PC-9 (cell line): ENCODE data around the gene NOX3. TPM values are rescaled to one million over a fixed set of nuclear protein-coding genes. Genes with fewer than 3 reads are reported as not detected.

Source experiments
- BruUV-seq: library from RNA; stranded (reverse); fragments of 400-500 nt; replicated peaks from 2 replicates; lab custom pipeline; 2021; lab: Mats Ljungman, UMichigan
- CTCF ChIA-PET: fragments of 300-600 bp; sonication (Branson Sonifier 250); formaldehyde crosslinking; loops from one replicate; lab custom pipeline; 2022; ENCODE audit warnings: antibody characterized with exemption; lab: Charles Lee
- POLR2A ChIA-PET: fragments of 300-600 bp; sonication (Branson Sonifier 250); formaldehyde crosslinking; loops from one replicate; lab custom pipeline; 2022; ENCODE audit warnings: antibody characterized with exemption; ENCODE audit not compliant: unreplicated experiment; lab: Charles Lee
- DNase-seq, 2 experiments: peaks; one replicate each; pipeline versions ENCODE4 v3.0.0 to v3.0.0-alpha.2; 2015 to 2022; ENCODE audit warnings: mixed read lengths in 1 of 2
- H2AFZ ChIP-seq: fragments of 200-600 bp; sonication (generic); 2 replicates; pipeline ENCODE4 v1.8.1; 2017; ENCODE audit warnings: antibody characterized with exemption
- H3F3A ChIP-seq: fragments of 200-600 bp; sonication (generic); 2 replicates; pipeline ENCODE4 v1.8.1; 2017; ENCODE audit warnings: antibody characterized with exemption, mild to moderate bottlenecking, low read depth; ENCODE audit not compliant: insufficient read depth
- H3K27ac ChIP-seq: fragments of 200-600 bp; sonication (generic); 2 replicates; pipeline ENCODE4 v1.6.1; 2016; ENCODE audit warnings: mixed run types
- H3K27me3 ChIP-seq: fragments of 200-600 bp; sonication (generic); 2 replicates; pipeline ENCODE4 v1.6.1; 2016; ENCODE audit warnings: low read depth, mixed run types; ENCODE audit not compliant: insufficient read depth
- H3K36me3 ChIP-seq: fragments of 200-600 bp; sonication (generic); 2 replicates; pipeline ENCODE4 v1.6.1; 2016; ENCODE audit warnings: low read depth, mixed run types
- H3K4me1 ChIP-seq: fragments of 200-600 bp; sonication (generic); replicated peaks from 2 replicates; pipeline ENCODE4 v1.6.1; 2016; ENCODE audit warnings: mixed run types; ENCODE audit not compliant: insufficient read depth
- H3K4me2 ChIP-seq: fragments of 200-600 bp; sonication (generic); 2 replicates; pipeline ENCODE4 v1.6.1; 2017; ENCODE audit warnings: mixed run types
- H3K4me3 ChIP-seq: fragments of 200-600 bp; sonication (generic); 2 replicates; pipeline ENCODE4 v1.6.1; 2016; ENCODE audit warnings: mixed run types
- H3K79me2 ChIP-seq: fragments of 200-600 bp; sonication (generic); 2 replicates; pipeline ENCODE4 v1.6.1; 2017; ENCODE audit warnings: low read depth, mixed run types
- H3K9me2 ChIP-seq: fragments of 200-600 bp; sonication (generic); 2 replicates; pipeline ENCODE4 v1.8.1; 2017; ENCODE audit warnings: mild to moderate bottlenecking; ENCODE audit not compliant: insufficient read depth
- H3K9me3 ChIP-seq: fragments of 200-600 bp; sonication (generic); 2 replicates; pipeline ENCODE4 v1.8.1; 2016; ENCODE audit warnings: low read depth; ENCODE audit not compliant: insufficient read depth
- H4K20me1 ChIP-seq: fragments of 200-600 bp; sonication (generic); 2 replicates; pipeline ENCODE4 v1.8.1; 2017; ENCODE audit not compliant: insufficient read depth
- EZH2 ChIP-seq: fragments of 200-600 bp; sonication (generic); IDR thresholded peaks from 2 replicates; pipeline ENCODE4 v1.8.0; 2017; ENCODE audit warnings: antibody characterized with exemption, low read depth
- intact Hi-C: fragments of 100-400 bp; cut with micrococcal nuclease; formaldehyde crosslinking; loops from one replicate; pipeline ENCODE4 v1.10.0; 2022; ENCODE audit not compliant: unreplicated experiment
- total RNA-seq: library from RNA; stranded (reverse); gene quantifications from 2 replicates; pipeline ENCODE4 v1.2.3, GENCODE V29; 2021
- TF ChIP-seq, protein P1 (sequence below): fragments of 200-600 bp; sonication (generic); conservative IDR thresholded peaks from 2 replicates; pipeline ENCODE4 v1.6.1; 2017; ENCODE audit warnings: mixed run types, antibody characterized with exemption, mild to moderate bottlenecking, moderate library complexity

NOX3 gene
- total RNA-seq, 1 experiment from 2014 or later = not detected

- no peaks in the 10 kb centered on the region for H3K9me2 ChIP-seq
- no peak overlapping the region for H3K4me3 ChIP-seq
- TF ChIP-seq, protein P1, sequence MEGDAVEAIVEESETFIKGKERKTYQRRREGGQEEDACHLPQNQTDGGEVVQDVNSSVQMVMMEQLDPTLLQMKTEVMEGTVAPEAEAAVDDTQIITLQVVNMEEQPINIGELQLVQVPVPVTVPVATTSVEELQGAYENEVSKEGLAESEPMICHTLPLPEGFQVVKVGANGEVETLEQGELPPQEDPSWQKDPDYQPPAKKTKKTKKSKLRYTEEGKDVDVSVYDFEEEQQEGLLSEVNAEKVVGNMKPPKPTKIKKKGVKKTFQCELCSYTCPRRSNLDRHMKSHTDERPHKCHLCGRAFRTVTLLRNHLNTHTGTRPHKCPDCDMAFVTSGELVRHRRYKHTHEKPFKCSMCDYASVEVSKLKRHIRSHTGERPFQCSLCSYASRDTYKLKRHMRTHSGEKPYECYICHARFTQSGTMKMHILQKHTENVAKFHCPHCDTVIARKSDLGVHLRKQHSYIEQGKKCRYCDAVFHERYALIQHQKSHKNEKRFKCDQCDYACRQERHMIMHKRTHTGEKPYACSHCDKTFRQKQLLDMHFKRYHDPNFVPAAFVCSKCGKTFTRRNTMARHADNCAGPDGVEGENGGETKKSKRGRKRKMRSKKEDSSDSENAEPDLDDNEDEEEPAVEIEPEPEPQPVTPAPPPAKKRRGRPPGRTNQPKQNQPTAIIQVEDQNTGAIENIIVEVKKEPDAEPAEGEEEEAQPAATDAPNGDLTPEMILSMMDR = no peak
- TF ChIP-seq EZH2 = no peak
- ChIA-PET CTCF (interaction anchor here (0.6 kb wide), 1 partner anchor 180 kb away, joined by 4 read pairs; no protein-coding TSS in a partner anchor), POLR2A (interaction anchor here (0.7 kb wide), 1 partner anchor 327 kb away, joined by 3 read pairs; no protein-coding TSS in a partner anchor)
- H3K27me3 ChIP-seq = no peaks in the 10 kb centered on the region
- peaks cover 7% of the 10 kb centered on the region for H3K9me3 ChIP-seq
- DNase-seq = no peak
- H4K20me1 ChIP-seq = no peaks in the 10 kb centered on the region
- BruUV-seq = no TSS peak
- H3K79me2 ChIP-seq = no peaks in the 10 kb centered on the region
- H3K36me3 ChIP-seq = peaks cover 6% of the 10 kb centered on the region; the same call in 1 of the 2 replicates
- H3K4me2 ChIP-seq = no peak overlapping the region
- intact Hi-C loops = no loop called here
- peaks cover 22% of the 10 kb centered on the region for H3F3A ChIP-seq
- no peak overlapping the region for H2AFZ ChIP-seq
- peak overlapping the region; percentile 84; the same call in 1 of the 2 replicates for H3K27ac ChIP-seq
- peaks cover 35% of the 10 kb centered on the region for H3K4me1 ChIP-seq
These were observed 39.6 kb upstream of the NOX3 start for GRCh38 chr6:155495011-155495768.

DNA sequence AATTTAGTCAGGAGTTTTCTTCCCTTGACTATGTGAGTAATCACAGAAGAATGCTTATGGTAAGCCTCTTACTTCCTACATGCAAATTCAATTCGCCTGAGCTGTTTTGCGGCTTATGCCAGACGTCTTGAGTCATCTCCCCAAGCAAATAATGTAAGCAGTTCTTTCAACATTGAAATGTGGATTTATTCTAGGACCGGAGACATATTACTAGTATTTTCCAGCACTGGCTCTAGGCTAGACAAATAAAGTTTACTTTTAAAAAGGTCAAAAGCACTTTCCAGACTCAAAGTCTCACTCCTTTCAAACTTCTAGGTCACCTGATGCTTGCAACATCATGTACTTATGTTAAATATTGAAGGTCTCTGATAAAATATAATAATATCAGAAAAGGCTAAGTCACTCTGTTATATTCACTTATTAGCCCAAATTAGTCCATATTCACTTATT lies 38.1 kb upstream of the NOX3 start:
- no peaks in the 10 kb centered on the region for H3K9me2 ChIP-seq
- H3K36me3 ChIP-seq = peaks cover 6% of the 10 kb centered on the region; the same call in 1 of the 2 replicates
- 0 out of 2 replicates have a peak overlapping the region, but pooled peaks have one; percentile 0 for H3K4me3 ChIP-seq
- peaks cover 7% of the 10 kb centered on the region for H3K9me3 ChIP-seq
- DNase-seq = peak; percentile 41 to 95
- no peak overlapping the region for H2AFZ ChIP-seq
- no peaks in the 10 kb centered on the region for H3K79me2 ChIP-seq
- intact Hi-C loops = no loop called here
- no peaks in the 10 kb centered on the region for H3K27me3 ChIP-seq
- peak overlapping the region; percentile 46 for H3K4me2 ChIP-seq
- H4K20me1 ChIP-seq = no peaks in the 10 kb centered on the region
- CTCF ChIA-PET = interaction anchor here (0.8 kb wide), 1 partner anchor 93 kb away, joined by 18 read pairs; no protein-coding TSS in a partner anchor
- H3K27ac ChIP-seq = peak overlapping the region; percentile 84
- TF ChIP-seq, protein P1 = no peak
- TF ChIP-seq EZH2 = no peak
- H3K4me1 ChIP-seq = peaks cover 35% of the 10 kb centered on the region
- peaks cover 22% of the 10 kb centered on the region for H3F3A ChIP-seq
- POLR2A ChIA-PET = no interaction called here
- BruUV-seq = no TSS peak

DNA sequence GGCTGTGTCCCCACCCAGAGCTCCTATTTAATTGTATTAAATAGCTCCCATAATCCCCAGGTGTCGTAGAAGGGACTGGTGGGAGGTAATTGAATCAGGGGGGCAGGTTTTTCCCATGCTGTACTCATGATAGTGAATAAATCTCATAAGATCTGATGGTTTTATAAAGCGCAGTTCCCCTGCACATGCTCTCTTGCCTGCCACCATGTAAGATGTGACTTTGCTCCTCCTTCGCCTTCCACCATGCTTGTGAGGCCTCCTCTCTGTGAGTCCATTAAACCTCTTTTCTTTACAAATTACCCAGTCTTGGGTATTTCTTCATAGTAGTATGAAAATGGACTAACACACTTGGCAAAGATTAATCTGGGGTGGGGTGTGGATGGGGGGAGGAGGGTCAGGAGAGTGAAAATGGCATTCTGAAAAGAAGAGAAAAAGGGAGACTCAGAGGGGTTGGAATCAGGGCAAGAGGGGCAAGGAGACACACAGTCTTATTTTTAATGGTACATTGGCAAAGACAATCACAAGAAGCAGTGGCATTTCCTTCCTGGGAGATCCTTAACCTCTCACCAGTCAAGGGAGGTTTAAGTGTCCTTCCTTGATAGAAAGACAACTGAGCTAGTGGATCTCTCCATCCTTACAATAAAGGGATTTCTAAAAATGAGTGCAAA lies 37.5 kb upstream of the NOX3 start:
- CTCF ChIA-PET = interaction anchor here (0.8 kb wide), 1 partner anchor 93 kb away, joined by 18 read pairs; no protein-coding TSS in a partner anchor
- Histone ChIP-seq H3K79me2 (no peaks in the 10 kb centered on the region), H3K36me3 (peaks cover 6% of the 10 kb centered on the region; the same call in 1 of the 2 replicates), H3K9me2 (no peaks in the 10 kb centered on the region), H3K9me3 (peaks cover 7% of the 10 kb centered on the region), H4K20me1 (no peaks in the 10 kb centered on the region), H3K27ac (peak overlapping the region; percentile 84), H3K27me3 (no peaks in the 10 kb centered on the region), H3K4me2 (peak overlapping the region; percentile 30), H3K4me1 (peaks cover 35% of the 10 kb centered on the region), H3K4me3 (no peak overlapping the region), H2AFZ (no peak overlapping the region), H3F3A (peaks cover 22% of the 10 kb centered on the region)
- TF ChIP-seq, protein P1 = no peak
- TF ChIP-seq EZH2 = no peak
- POLR2A ChIA-PET = no interaction called here
- no TSS peak for BruUV-seq
- intact Hi-C loops = no loop called here
- DNase-seq = peak in 1 of 2 experiments; percentile 0
